T-helper 1 cell treated with Interleukin-12 subunit alpha and Interleukin-12 subunit beta and Interleukin-4 antibody, amounts not matched to agents 30 μg/mL and 1 μg/mL, for 36 hours (primary cell): ENCODE measurements around the gene TNFRSF14.

Experiments
- H3K27ac Mint-ChIP-seq: one replicate; pipeline ENCODE4 v1.8.0; 2021; ENCODE audit warnings: mild to moderate bottlenecking, mixed read lengths
- H3K27me3 Mint-ChIP-seq: one replicate; pipeline ENCODE4 v1.8.0; 2021; ENCODE audit warnings: low read depth, mixed read lengths
- H3K36me3 Mint-ChIP-seq: one replicate; pipeline ENCODE4 v1.8.0; 2021; ENCODE audit warnings: low read depth, mixed read lengths
- H3K4me1 Mint-ChIP-seq: one replicate; pipeline ENCODE4 v1.8.0; 2021; ENCODE audit warnings: low read depth, mixed read lengths
- H3K4me3 Mint-ChIP-seq: one replicate; pipeline ENCODE4 v1.8.0; 2021; ENCODE audit warnings: mild to moderate bottlenecking, moderate library complexity, mixed read lengths
- H3K9me3 Mint-ChIP-seq: one replicate; pipeline ENCODE4 v1.8.0; 2021; ENCODE audit warnings: mixed read lengths

Gene TNFRSF14

DNA sequence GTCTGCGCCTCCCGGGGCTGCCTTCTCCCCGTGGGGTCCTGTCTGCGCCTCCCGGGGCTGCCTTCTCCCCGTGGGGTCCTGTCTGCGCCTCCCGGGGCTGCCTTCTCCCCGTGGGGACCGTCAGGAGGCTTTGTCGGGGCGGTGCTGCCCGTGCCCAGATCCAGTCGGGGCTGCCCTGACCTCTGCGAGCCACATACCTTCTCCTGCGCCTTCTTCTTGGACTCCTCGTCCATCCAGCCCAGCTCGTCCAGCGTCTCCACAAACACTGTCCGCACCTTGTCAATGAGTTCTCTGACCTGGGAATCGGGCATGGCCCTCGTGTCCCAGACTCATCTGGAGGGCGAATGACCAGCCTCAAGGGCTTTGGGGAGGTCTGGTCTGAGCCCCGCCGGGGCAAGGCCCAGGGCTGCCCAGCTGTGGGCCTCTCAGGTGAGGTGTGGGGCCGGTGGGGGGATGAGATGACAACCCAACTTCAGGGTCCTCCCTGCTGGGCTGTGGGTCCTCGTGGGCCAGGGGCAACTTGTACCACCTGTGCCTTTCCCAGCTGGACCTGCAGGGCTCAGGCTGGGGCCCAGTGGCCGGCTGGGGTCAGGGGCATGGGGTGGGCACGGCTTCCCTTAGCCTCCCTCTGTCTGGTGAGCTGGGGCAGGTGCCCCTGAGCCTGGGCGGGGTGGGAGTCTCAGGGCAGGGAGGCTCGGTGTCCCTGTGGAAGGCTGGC is 39.8 kb downstream of the TNFRSF14 start:
- no peaks in the 10 kb centered on the region for H3K36me3 Mint-ChIP-seq
- no peak overlapping the region for H3K4me3 Mint-ChIP-seq
- no peak overlapping the region for H3K27ac Mint-ChIP-seq
- peaks cover 3% of the 10 kb centered on the region for H3K4me1 Mint-ChIP-seq
- H3K27me3 Mint-ChIP-seq, result peaks cover 9% of the 10 kb centered on the region
- H3K9me3 Mint-ChIP-seq, result no peaks in the 10 kb centered on the region

DNA sequence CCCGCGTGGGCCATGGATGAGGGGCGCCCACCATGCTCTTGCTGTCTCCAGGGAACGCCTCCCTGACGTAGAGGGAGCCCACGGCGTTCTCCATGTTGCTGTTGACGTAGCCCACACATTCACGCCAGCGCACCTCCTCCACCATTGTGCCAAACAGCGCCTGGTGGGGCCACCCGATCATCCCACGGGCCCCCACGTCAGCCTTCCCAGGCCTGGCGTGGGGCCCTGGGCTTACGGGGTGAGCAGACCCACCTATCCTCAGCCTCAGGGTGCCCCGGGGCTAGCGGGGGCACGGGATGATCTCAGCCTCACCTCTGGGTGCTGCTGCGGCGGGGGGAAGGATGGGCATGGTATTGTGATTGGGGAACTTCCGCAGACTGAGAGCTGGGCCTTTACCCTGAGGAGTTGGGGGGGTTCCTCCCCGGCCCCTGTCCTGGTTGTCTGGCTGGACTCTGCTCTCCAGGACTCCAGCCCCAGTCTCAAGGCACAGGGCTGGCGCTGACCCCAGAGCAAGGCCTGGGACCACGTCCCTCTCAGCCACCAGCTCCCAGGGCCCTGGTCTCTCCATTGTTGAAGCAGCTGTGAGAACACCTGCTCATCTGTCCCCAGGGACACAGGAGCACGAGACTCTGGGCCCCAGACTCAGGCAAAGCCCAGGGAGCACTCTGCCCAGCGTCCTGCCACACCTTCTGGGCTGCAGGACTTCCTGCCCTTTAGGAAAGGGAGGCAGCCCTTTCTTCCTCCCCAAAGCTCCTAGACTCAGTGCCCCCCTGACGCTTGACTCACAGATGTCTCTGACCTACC is 40.6 kb downstream of the TNFRSF14 start:
- Mint-ChIP-seq H3K9me3 (no peaks in the 10 kb centered on the region), H3K36me3 (no peaks in the 10 kb centered on the region), H3K4me1 (peaks cover 3% of the 10 kb centered on the region), H3K27me3 (peaks cover 9% of the 10 kb centered on the region), H3K27ac (no peak overlapping the region), H3K4me3 (no peak overlapping the region)

DNA sequence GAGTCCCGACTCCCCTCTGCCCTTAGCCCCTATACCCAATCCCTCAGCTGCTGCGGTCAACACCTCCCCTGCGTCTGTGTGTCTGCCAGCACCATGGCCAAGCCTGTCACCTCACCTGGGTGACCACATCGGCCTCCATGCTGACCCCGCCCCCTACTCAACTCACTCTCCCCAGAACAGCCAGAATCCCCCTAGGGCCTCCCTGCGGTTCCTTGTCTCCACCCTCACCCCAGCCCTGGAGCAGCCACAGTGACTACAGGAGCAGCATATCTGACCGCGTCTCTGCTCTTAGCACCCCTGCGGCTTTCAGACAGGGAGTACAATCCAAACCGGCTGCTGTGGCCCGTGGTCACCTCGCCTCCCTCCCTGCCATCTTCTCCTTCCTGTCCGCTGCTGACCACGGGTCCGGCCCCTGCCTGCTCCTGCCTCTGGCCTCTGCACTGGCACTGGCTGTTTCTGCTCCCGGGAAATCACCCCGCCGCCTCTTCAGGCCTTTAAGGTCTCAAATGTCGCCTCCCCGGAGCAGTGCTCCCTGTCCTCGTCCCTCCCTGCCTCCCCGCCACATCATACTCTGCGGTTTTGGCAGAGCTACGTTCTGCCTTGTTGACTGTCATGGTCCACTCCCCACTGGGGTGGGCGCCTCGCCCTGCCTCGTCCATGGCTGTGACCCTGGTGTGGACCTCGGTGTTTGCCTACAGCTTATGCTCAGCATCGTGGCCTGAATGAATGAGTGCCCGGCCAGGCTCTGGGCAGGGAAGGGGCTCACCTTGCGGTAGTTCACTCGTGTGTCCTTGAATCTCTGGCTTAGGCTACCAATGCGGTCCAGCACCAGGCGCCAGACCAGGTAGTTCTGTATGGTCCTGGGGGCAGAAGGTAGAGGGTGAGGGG is 41.5 kb downstream of the TNFRSF14 start:
- Mint-ChIP-seq H3K4me3 (no peak overlapping the region), H3K27ac (no peak overlapping the region), H3K36me3 (no peaks in the 10 kb centered on the region), H3K27me3 (peaks cover 9% of the 10 kb centered on the region), H3K9me3 (no peaks in the 10 kb centered on the region), H3K4me1 (peaks cover 2% of the 10 kb centered on the region)

DNA sequence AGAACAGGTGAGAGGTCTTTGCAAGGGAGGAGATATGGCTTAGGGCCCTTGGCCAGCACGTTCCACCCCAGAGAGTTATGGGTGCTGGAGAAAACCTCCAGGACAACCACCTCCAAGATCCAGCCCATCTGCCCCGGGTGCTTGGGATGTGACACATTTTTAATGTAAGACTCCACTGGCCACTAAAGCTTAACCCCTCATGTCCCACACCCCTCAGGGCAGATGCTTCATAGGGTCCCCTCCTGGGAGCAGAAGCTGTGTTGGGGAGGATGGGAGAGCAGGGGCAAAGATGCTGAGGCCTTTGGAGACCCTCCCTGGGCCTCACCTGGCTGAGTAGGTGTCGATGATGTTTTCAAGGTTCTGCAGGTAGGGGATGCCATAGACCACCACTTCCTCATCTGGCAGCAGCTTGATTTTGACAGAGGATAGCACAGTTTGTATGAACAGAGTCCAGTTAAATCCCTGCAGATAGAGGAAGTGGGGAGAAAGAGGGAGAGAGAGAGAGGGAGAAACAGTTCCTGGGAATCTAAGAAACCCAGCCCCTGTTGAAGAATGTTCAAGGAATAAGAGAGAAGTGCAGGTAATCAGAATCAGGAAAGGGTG is 42.3 kb downstream of the TNFRSF14 start:
- H3K9me3 Mint-ChIP-seq, result no peaks in the 10 kb centered on the region
- H3K4me1 Mint-ChIP-seq, result no peaks in the 10 kb centered on the region
- no peak overlapping the region for H3K27ac Mint-ChIP-seq
- no peaks in the 10 kb centered on the region for H3K36me3 Mint-ChIP-seq
- H3K27me3 Mint-ChIP-seq, result peaks cover 9% of the 10 kb centered on the region
- H3K4me3 Mint-ChIP-seq, result no peak overlapping the region

DNA sequence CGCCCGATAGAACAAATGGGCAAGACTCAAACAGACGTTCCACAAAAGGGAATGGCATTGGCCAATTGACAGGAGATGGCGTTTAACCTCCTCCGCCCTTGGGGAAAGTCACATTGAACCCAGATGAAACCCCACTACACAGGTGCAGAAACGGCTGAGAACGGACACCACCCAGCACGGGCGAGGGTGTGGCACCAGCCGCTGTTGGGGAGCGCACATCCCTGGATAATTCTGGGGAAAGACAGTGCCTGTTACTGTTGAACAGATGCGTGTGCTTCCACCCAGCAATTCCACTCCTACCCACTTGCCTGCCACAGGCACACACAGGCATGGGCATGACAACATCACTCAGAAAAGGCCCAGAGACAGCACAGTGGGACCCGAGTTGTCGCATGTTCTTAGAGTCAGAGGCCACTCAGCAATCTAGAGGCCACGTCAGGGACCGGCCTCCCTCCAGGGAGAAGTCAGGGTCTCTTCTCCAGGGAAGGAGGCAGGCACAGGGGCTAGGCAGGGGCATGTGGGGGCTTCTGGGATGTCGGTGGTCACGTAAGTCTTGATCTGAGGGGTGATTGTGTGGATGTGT is 45.6 kb downstream of the TNFRSF14 start:
- H3K36me3 Mint-ChIP-seq, result no peaks in the 10 kb centered on the region
- H3K27me3 Mint-ChIP-seq, result peaks cover 9% of the 10 kb centered on the region
- no peaks in the 10 kb centered on the region for H3K4me1 Mint-ChIP-seq
- H3K4me3 Mint-ChIP-seq, result no peak overlapping the region
- H3K27ac Mint-ChIP-seq, result no peak overlapping the region
- no peaks in the 10 kb centered on the region for H3K9me3 Mint-ChIP-seq

DNA sequence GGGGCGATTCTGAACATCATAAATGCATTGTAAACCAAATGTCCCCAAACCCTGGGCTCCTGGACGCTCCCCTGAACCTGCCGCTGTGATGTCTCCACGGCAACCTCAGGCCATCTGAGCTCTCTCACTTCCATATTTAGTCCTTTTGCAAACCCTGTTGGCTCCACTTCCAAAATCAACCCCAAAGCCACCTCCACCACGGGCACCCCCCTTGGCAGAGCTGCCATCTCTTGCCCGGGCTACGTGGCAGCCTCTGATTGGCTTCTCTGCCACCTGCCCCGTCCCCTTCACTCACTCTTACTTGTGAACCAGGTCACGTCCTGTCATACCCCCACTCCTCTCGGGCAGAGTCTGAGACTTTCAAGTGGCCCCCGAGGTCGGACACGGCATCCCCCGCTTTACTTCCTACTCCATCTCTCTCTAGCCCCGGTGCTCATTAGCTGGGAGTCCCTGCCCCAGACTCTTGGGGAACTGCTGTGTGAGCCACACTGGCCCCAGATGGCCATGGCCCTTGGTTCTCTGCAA is 46.2 kb downstream of the TNFRSF14 start:
- H3K4me1 Mint-ChIP-seq, result no peaks in the 10 kb centered on the region
- no peak overlapping the region for H3K27ac Mint-ChIP-seq
- H3K36me3 Mint-ChIP-seq, result no peaks in the 10 kb centered on the region

DNA sequence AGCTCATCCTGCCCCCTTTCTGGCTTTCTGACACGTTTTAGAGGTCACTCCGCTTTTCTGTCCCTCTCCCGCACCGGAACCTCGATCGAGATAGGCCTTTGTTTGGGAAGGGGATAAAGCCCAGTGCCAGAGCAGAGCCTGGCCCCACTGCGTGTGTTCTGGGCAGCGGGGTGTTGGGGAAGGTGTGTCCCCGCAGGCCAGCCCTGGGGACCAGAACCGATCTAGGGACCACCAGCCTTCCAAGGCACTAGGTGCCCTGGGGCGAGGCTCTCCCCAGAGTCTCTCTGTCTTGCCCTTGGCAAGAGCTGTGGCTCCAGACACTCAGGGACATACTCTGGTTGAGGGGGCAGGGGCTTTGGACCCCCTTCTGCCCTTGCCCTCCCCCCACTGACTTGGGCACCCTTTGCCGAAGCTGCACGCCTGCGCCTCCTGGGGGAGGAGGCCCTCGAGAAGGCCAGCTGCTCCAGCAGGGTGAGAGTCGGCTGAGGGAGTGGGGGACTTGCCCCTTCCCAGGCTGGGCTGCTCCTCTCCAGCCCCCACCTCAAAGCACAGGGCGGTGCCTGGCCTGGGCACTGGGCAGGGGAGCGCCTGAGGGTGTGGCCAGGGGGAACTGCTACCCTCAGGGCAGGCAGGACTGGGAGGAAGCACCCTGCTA is 46.8 kb downstream of the TNFRSF14 start:
- Mint-ChIP-seq H3K27me3 (peaks cover 8% of the 10 kb centered on the region), H3K4me1 (no peaks in the 10 kb centered on the region), H3K9me3 (no peaks in the 10 kb centered on the region), H3K36me3 (no peaks in the 10 kb centered on the region), H3K4me3 (no peak overlapping the region), H3K27ac (no peak overlapping the region)

More for the DNA sequence above, 46.2 kb downstream of the TNFRSF14 start:
- Mint-ChIP-seq H3K4me3 (no peak overlapping the region), H3K9me3 (no peaks in the 10 kb centered on the region), H3K27me3 (peaks cover 9% of the 10 kb centered on the region)

DNA sequence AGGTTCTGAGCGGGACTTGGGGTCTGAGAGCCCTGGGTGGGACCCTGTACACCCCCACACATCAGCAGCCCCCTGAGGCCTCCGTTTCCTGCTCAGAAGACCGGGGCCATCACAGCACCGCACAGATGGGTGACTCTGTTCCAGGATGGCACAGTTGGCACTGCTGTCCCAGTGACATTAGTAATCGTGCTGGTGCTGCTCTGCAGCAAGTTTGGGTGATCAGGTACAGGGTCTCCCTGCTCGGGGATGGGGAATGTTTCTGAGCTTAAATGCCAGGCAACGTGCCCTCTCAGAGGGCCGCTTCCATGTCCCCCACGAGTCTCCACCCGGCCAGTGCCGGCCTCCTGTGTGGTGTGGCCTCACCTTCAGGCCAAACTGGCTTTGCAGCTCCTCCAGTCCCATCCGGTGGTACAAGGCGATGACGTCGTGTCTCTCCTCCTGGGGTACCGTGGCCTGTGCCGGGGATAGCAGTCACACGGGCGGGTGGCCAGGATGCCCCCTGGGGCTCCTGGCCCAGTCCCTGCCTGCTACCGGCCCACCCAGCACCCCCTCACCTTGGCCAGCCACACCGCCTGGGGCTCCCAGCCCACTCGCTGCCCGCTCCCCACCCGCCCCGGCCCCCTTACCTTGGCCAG is 47.5 kb downstream of the TNFRSF14 start:
- Mint-ChIP-seq H3K36me3 (no peaks in the 10 kb centered on the region), H3K27ac (no peak overlapping the region), H3K4me1 (no peaks in the 10 kb centered on the region), H3K4me3 (no peak overlapping the region), H3K9me3 (no peaks in the 10 kb centered on the region), H3K27me3 (peaks cover 2% of the 10 kb centered on the region)

DNA sequence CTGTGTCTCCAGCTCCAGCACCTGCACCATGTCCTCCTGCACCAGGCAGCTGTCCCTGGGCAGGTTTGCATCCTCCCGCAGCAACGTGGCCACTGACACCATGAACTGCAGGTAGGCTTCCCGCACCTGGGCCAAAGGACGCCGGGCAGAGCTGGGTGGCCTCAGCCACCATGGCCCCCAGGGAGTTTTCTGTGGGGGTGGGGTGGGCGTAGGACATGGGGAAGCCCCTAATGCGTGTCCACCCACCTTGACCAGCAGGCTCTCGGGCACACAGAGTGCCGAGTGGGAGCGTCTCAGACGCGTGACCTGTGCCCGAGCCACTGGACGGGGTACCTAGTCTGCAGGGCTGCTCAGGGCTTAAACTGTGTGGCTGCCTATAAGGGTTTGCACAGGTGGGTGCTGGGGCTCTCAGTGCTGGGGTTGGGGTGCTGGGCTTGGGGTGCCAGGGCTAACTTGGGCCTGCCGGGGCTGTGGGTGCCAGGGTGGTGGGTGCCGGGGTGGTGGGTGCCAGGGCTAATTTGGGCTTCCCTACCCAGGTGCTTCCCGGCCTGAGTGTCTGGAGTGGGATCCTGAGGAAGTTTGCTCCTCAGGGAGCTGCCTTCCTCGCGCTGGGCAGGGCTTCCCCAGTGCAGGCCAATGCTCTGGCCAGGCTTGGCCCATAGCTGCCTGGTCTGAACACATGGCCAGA is 48.1 kb downstream of the TNFRSF14 start:
- no peaks in the 10 kb centered on the region for H3K36me3 Mint-ChIP-seq
- no peaks in the 10 kb centered on the region for H3K9me3 Mint-ChIP-seq
- H3K4me3 Mint-ChIP-seq, result no peak overlapping the region
- no peaks in the 10 kb centered on the region for H3K4me1 Mint-ChIP-seq
- H3K27ac Mint-ChIP-seq, result no peak overlapping the region
- no peaks in the 10 kb centered on the region for H3K27me3 Mint-ChIP-seq

DNA sequence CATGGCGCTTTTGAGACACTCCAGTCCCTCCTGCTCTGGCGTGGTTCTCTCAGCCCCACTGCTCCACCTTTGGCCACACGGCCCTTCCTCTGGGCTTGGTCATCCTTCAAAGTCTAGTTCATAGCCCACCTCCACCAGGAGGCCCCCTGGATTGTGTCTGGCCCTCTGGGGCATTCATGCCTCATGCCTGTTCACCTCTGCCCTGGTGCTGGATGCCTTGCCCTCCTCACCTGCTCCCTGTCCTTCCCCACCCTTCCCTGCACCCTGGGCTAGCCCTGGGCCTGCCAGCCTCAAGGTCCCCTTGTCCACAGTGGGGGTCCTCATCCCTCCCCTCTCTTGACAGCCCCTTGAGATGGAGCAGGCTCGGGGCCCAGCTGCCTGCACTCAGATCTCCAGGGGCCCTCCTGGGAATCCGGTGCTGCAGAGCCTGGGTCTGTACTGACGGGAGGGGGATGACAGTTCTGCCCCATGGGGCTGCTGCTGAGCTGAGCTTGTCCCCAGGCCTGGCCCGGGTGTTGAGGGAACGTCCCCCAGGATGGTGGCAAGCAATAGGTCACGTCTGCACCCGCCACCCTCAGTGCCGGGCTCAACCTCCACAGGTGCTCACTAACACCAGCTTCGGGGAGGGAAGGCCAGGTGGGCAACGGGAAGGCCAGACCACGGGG is 48.8 kb downstream of the TNFRSF14 start:
- Mint-ChIP-seq H3K4me3 (no peak overlapping the region), H3K36me3 (no peaks in the 10 kb centered on the region), H3K9me3 (no peaks in the 10 kb centered on the region)

DNA sequence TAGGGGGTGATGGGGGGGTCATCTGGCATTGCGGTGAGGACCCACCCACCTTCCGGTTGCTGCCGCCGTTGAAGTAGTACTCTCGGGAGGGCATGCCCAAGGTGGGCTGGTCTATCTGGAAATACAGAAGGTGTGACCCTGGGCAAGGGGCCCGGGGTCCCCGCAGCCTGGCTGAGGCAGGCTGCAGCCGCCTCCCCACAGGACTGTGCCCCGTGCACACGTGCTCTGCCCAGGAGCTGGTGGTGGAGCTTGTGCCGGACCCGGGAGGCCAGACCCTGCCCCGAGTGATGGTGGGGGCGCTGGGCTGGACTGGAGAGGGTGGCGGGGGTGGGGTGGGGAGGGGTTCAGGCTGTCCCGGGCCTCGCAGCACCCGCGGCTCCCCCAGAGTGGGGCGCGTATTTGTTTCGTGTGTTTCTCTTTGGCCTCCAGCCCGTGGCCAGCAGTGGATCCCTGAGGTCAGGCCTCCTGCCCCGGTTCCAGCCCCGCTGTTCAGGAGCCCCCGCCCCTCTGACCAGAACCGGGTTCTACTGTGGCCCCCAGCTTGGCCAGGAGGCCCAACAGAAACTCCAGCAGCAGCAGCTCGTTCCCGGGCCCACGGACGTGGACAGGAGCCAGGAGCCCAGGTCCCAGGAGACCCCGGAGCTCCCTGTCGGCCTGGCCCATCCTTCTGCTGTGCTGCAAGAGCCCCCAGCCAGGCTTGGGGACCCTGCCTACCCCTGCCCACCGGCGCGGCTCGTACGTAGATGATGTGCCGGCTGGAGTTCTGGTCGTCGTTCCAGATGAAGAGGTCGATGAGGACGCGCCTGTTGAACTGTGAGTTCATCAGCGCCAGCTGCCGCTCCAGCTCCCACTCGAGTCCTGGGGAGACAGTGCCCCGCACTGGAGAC is 49.6 kb downstream of the TNFRSF14 start:
- no peaks in the 10 kb centered on the region for H3K9me3 Mint-ChIP-seq
- H3K27ac Mint-ChIP-seq, result no peak overlapping the region
- H3K36me3 Mint-ChIP-seq, result no peaks in the 10 kb centered on the region
- no peaks in the 10 kb centered on the region for H3K27me3 Mint-ChIP-seq
- H3K4me1 Mint-ChIP-seq, result no peaks in the 10 kb centered on the region
- no peak overlapping the region for H3K4me3 Mint-ChIP-seq

More for the DNA sequence above, 48.8 kb downstream of the TNFRSF14 start:
- Mint-ChIP-seq H3K27ac (no peak overlapping the region), H3K4me1 (no peaks in the 10 kb centered on the region), H3K27me3 (no peaks in the 10 kb centered on the region)
